Sigmoid colon (tissue), 7 donors: ENCODE measurements around the gene ABCB6. TPM values are rescaled to one million over a fixed set of nuclear protein-coding genes. Genes with fewer than 3 reads are reported as not detected.

ENCODE experiments used
- DNase-seq: peaks from one replicate; pipeline ENCODE4 v3.0.0-alpha.2; 2019
- H3K27ac ChIP-seq, 4 donors: fragments of 200-600 bp; sonication (generic); one replicate each; pipeline ENCODE4 v1.5.1; 2016 to 2019; ENCODE audit warnings: mild to moderate bottlenecking in 1 of 4
- H3K27me3 ChIP-seq, 3 donors: fragments of 200-600 bp; sonication (generic); one replicate each; pipeline ENCODE4 v1.5.1; 2019; ENCODE audit warnings: mild to moderate bottlenecking in 1 of 3
- H3K36me3 ChIP-seq, 4 donors: fragments of 200-600 bp; sonication (generic); one replicate each; pipeline ENCODE4 v1.5.1; 2016 to 2019
- H3K4me1 ChIP-seq, 4 donors: fragments of 200-600 bp; sonication (generic); one replicate each; pipeline ENCODE4 v1.5.1; 2017 to 2019
- H3K4me3 ChIP-seq, 4 donors: fragments of 200-600 bp; sonication (generic); one replicate each; pipeline ENCODE4 v1.5.1; 2017 to 2019; ENCODE audit warnings: mild to moderate bottlenecking in 2 of 4, moderate library complexity in 1 of 4
- H3K9me3 ChIP-seq, 4 donors: fragments of 200-600 bp in 3 of 4; sonication (generic) in 3 of 4; one replicate each; pipeline versions ENCODE4 v1.5.1 to v1.6.1; 2013 to 2019
- CTCF ChIP-seq, 4 experiments: fragments of 450-650 bp in 3 of 4; fragments of 200-600 bp in 1 of 4; IDR thresholded peaks; one replicate each; pipeline ENCODE4 v1.5.1; 2016 to 2019; ENCODE audit warnings: antibody characterized with exemption in 4 of 4, mild to moderate bottlenecking in 3 of 4, moderate library complexity in 2 of 4
- EP300 ChIP-seq, 4 donors: sonication (generic); formaldehyde crosslinking; IDR thresholded peaks; one replicate each; pipeline ENCODE4 v1.6.1; 2017; ENCODE audit warnings: antibody characterized with exemption in 4 of 4
- POLR2A ChIP-seq, 2 donors: fragments of 450-650 bp; IDR thresholded peaks; one replicate each; pipeline ENCODE4 v1.6.1; 2016; ENCODE audit warnings: antibody characterized with exemption in 2 of 2, mild to moderate bottlenecking in 2 of 2, moderate library complexity in 2 of 2
- POLR2AphosphoS5 ChIP-seq, 4 donors: sonication (generic); formaldehyde crosslinking; IDR thresholded peaks; one replicate each; pipeline ENCODE4 v1.6.1; 2017; ENCODE audit warnings: antibody characterized with exemption in 4 of 4
- WGBS, 2 donors: extraction: QIAGEN DNeasy Blood & Tissue Kit; methylation state at CpG; one replicate each; pipeline ENCODE4 v1.1.7; 2013; 5-methylcytosine and 5-hydroxymethylcytosine counted together
- intact Hi-C: fragments of 100-400 bp; cut with DNase I; formaldehyde crosslinking; loops from one replicate; pipeline ENCODE4 v1.15.1; 2023
- polyA plus RNA-seq, 3 donors: library from polyadenylated mRNA; stranded (reverse); fragments of 200-250 nt; gene quantifications; one replicate each; pipeline ENCODE4 v1.2.3, GENCODE V29; 2013
- total RNA-seq, 4 donors: library from RNA; depleted of rRNA; stranded (reverse); fragments of >200 nt; gene quantifications; one replicate each; pipeline ENCODE4 v1.1.0, GENCODE V29; 2016
- donor health status: healthy with polysubstance abuse.
- donor health status: Bipolar disorder and iron deficiency.
- donor health status: healthy.

The ABCB6 gene
- total and polyA plus RNA-seq, 7 donors, result 4.8 to 39.3 (median 16.1) TPM; not detected in 1

GRCh38 chr2:219176818-219177551, 41.8 kb downstream of the ABCB6 start, which contains the start of gene CNPPD1:
CNPPD1 (minus strand) TSS chr2:219176925; CDS start chr2:219176828, 97 bp downstream.
- Histone ChIP-seq H3K9me3 (no peaks in the 10 kb centered on the region), H3K27ac (peak within 1 kb of the TSS; percentile 91 to 99 (median 94)), H3K36me3 (peaks cover 21 to 58% (median 41%) of the 10 kb centered on the region in 4 donors), H3K27me3 (no peaks in the 10 kb centered on the region), H3K4me3 (peak within 1 kb of the TSS; percentile 64 to 97 (median 86)), H3K4me1 (peaks cover 2 to 39% (median 31%) of the 10 kb centered on the region in 4 donors)
- WGBS, 2 donors, result 0% methylated on average over 69 of the region's 69 CpGs
- TF ChIP-seq EP300 (IDR thresholded peaks at IDR 0.05), result no peak
- no peak for TF ChIP-seq CTCF (IDR thresholded peaks at IDR 0.05)
- peak; percentile 89 to 95 for TF ChIP-seq POLR2A (IDR thresholded peaks at IDR 0.05)
- peak; percentile 93 to 99 (median 97) for TF ChIP-seq POLR2AphosphoS5 (IDR thresholded peaks at IDR 0.05)
- DNase-seq, result peak; percentile 94
- intact Hi-C loops, result loop anchor here (1.0 to 5.0 kb wide), 7 partner anchors 16 to 210 kb away; partner anchors contain the start of genes ABCB6, DNAJB2, DNPEP and NHEJ1

- 2% methylated on average over 45 of the region's 45 CpGs for WGBS, 2 donors
- Histone ChIP-seq H3K9me3 (no peaks in the 10 kb centered on the region), H3K27ac (peak overlapping the region; percentile 91 to 99 (median 94)), H3K36me3 (peaks cover 13 to 52% (median 34%) of the 10 kb centered on the region in 4 donors), H3K27me3 (no peaks in the 10 kb centered on the region), H3K4me3 (peak overlapping the region; percentile 64 to 97 (median 86)), H3K4me1 (peaks cover 2 to 43% (median 36%) of the 10 kb centered on the region in 4 donors)
- TF ChIP-seq CTCF (IDR thresholded peaks at IDR 0.05) (peak in 1 of 4 experiments; percentile 17), POLR2AphosphoS5 (IDR thresholded peaks at IDR 0.05) (no peak), POLR2A (IDR thresholded peaks at IDR 0.05) (no peak), EP300 (IDR thresholded peaks at IDR 0.05) (no peak)
- intact Hi-C loops, result loop anchor here (2.0 to 5.0 kb wide), 6 partner anchors 15 to 211 kb away; partner anchors contain the start of genes ABCB6, DNAJB2, DNPEP and NHEJ1
- peak; percentile 83 for DNase-seq
These were observed 42.6 kb downstream of the ABCB6 start for GRCh38 chr2:219175928-219176817.

- Histone ChIP-seq H3K4me3 (peak overlapping the region in 2 of 4 donors; percentile 77 to 97), H3K4me1 (peaks cover 2 to 50% (median 43%) of the 10 kb centered on the region in 4 donors), H3K36me3 (peaks cover 6 to 45% (median 27%) of the 10 kb centered on the region in 4 donors), H3K27me3 (no peaks in the 10 kb centered on the region), H3K27ac (peak overlapping the region in 3 of 4 donors; percentile 91 to 95 (median 92)), H3K9me3 (no peaks in the 10 kb centered on the region)
- WGBS, 2 donors, result 74 to 87% methylated on average over 7 of the region's 7 CpGs
- DNase-seq, result peak; percentile 36
- intact Hi-C loops, result loop anchor here (5.0 kb wide), 2 partner anchors 122 to 212 kb away; partner anchors contain the start of gene DNPEP
- TF ChIP-seq POLR2AphosphoS5 (IDR thresholded peaks at IDR 0.05) (no peak), EP300 (IDR thresholded peaks at IDR 0.05) (no peak)
These were observed 43.3 kb downstream of the ABCB6 start for GRCh38 chr2:219175486-219175885.

GRCh38 chr2:219174801-219175200, 44.0 kb downstream of the ABCB6 start:
- TF ChIP-seq CTCF (IDR thresholded peaks at IDR 0.05), result no peak
- TF ChIP-seq EP300 (IDR thresholded peaks at IDR 0.05), result no peak
- TF ChIP-seq POLR2A (IDR thresholded peaks at IDR 0.05), result no peak
- no peak for TF ChIP-seq POLR2AphosphoS5 (IDR thresholded peaks at IDR 0.05)
- Histone ChIP-seq H3K9me3 (no peaks in the 10 kb centered on the region), H3K4me3 (no peak overlapping the region), H3K27me3 (no peaks in the 10 kb centered on the region), H3K4me1 (peaks cover 2 to 46% (median 40%) of the 10 kb centered on the region in 4 donors), H3K27ac (no peak overlapping the region), H3K36me3 (peaks cover 0 to 39% (median 22%) of the 10 kb centered on the region in 4 donors)
- intact Hi-C loops, result loop anchor here (5.0 kb wide), 2 partner anchors 122 to 212 kb away; partner anchors contain the start of gene DNPEP
- DNase-seq, result peak; percentile 55
- 87 to 89% methylated on average over 7 of the region's 7 CpGs for WGBS, 2 donors
